GM12878 (cell line): ENCODE measurements around the gene AP2A2.

Experiments
- CTCF ChIP-seq, 3 experiments: IDR thresholded peaks in 2 of 3; conservative IDR thresholded peaks in 1 of 3; 2 replicates each; pipeline ENCODE4 v1.5.1; 2011; ENCODE audit warnings: low read depth in 3 of 3, low read length in 3 of 3, mild to moderate bottlenecking in 3 of 3, control low read depth in 2 of 3, moderate library complexity in 2 of 3, inconsistent platforms in 1 of 3, mixed read lengths in 1 of 3; ENCODE audit not compliant: control insufficient read depth in 2 of 3, insufficient read depth in 1 of 3; ENCODE audit errors: extremely low read depth in 1 of 3
- FOXK2 ChIP-seq: fragments of 450-650 bp; IDR thresholded peaks from 2 replicates; pipeline ENCODE4 v1.6.1; 2017; ENCODE audit warnings: mild to moderate bottlenecking, moderate library complexity
- HDGF ChIP-seq: fragments of 450-650 bp; IDR thresholded peaks from 2 replicates; pipeline ENCODE4 v1.6.1; 2016; ENCODE audit warnings: antibody characterized with exemption
- MXI1 ChIP-seq: fragments of 150-350 bp; IDR thresholded peaks from 2 replicates; pipeline ENCODE4 v1.6.1; 2011; ENCODE audit warnings: low read depth, mild to moderate bottlenecking, inconsistent platforms, low read length, improper control_type of control experiment
- POLR2A ChIP-seq: IDR thresholded peaks from 2 replicates; pipeline ENCODE4 v1.6.1; 2011; ENCODE audit warnings: low read depth, mild to moderate bottlenecking, low read length
- SUZ12 ChIP-seq: fragments of 200-600 bp; sonication (generic); IDR thresholded peaks from one replicate; pipeline ENCODE4 v1.6.1; 2018; ENCODE audit warnings: antibody characterized with exemption, mild to moderate bottlenecking; ENCODE audit not compliant: unreplicated experiment

- TF ChIP-seq CTCF (IDR thresholded peaks at IDR 0.05 in 2 of 3, conservative IDR thresholded peaks at IDR 0.05 in 1 of 3; ENCODE audit: control insufficient read depth in 2 of 3, extremely low read depth in 1 of 3, insufficient read depth in 1 of 3, low read depth in 3 of 3, low read length in 3 of 3) (no peak), HDGF (no peak), MXI1 (no peak), FOXK2 (no peak), SUZ12 (no peak), POLR2A (no peak; the same call in 1 of the 2 replicates)
Observed at GRCh38 chr11:1012291-1012690, 86.6 kb downstream of the AP2A2 start.
